Mesothelial cell of epicardium (in vitro differentiated cells): ENCODE data around the gene AURKA. TPM values are rescaled to one million over a fixed set of nuclear protein-coding genes. Genes with fewer than 3 reads are reported as not detected.
"Not testable (repeated sequence)": the region's sequence is repeated elsewhere in the genome, so short reads cannot be mapped to it uniquely, and the experiment has no call there.

Experiments used
- DNase-seq, 2 experiments: peaks; one replicate each; pipeline ENCODE4 v3.0.0; 2021; ENCODE audit warnings: low spot score in 2 of 2; ENCODE audit not compliant: unreplicated experiment in 2 of 2
- H3K27ac Mint-ChIP-seq: 2 replicates; pipeline ENCODE4 v1.8.0; 2021; ENCODE audit warnings: mixed read lengths
- H3K27me3 Mint-ChIP-seq: 2 replicates; pipeline ENCODE4 v1.8.0; 2021; ENCODE audit warnings: low read depth, mixed read lengths
- H3K36me3 Mint-ChIP-seq: 2 replicates; pipeline ENCODE4 v1.8.0; 2021; ENCODE audit warnings: mixed read lengths
- H3K4me1 Mint-ChIP-seq: 2 replicates; pipeline ENCODE4 v1.8.0; 2021; ENCODE audit warnings: mixed read lengths
- H3K4me3 Mint-ChIP-seq: 2 replicates; pipeline ENCODE4 v1.8.0; 2021; ENCODE audit warnings: mild to moderate bottlenecking, moderate library complexity, mixed read lengths
- H3K9me3 Mint-ChIP-seq: 2 replicates; pipeline ENCODE4 v1.8.0; 2021; ENCODE audit warnings: mixed read lengths
- CTCF ChIP-seq: fragments of 200-600 bp; sonication (generic); IDR thresholded peaks from one replicate; pipeline ENCODE4 v1.5.0; 2021; ENCODE audit warnings: antibody characterized with exemption; ENCODE audit not compliant: unreplicated experiment
- total RNA-seq: library from RNA; stranded (reverse); gene quantifications from 3 replicates; pipeline ENCODE4 v1.2.1, GENCODE V29; 2021

AURKA gene
- total RNA-seq, 1 donor from 2014 or later: 14.4 TPM

GRCh38 chr20:56393653-56394052 is 1.6 kb upstream of the AURKA start:
- peaks cover 30% of the 10 kb centered on the region for H3K36me3 Mint-ChIP-seq
- H3K9me3 Mint-ChIP-seq: no peaks in the 10 kb centered on the region
- H3K27ac Mint-ChIP-seq: peak overlapping the region; percentile 31
- peaks cover 23% of the 10 kb centered on the region for H3K4me1 Mint-ChIP-seq
- TF ChIP-seq CTCF: no peak
- no peak for DNase-seq
- no peak overlapping the region for H3K4me3 Mint-ChIP-seq
- no peaks in the 10 kb centered on the region for H3K27me3 Mint-ChIP-seq

GRCh38 chr20:56392881-56393482 is 967 bp upstream of the AURKA start:
- no peak for DNase-seq
- H3K4me3 Mint-ChIP-seq: no peak overlapping the region
- peaks cover 23% of the 10 kb centered on the region for H3K4me1 Mint-ChIP-seq
- H3K9me3 Mint-ChIP-seq: no peaks in the 10 kb centered on the region
- TF ChIP-seq CTCF: no peak
- no peaks in the 10 kb centered on the region for H3K27me3 Mint-ChIP-seq
- H3K36me3 Mint-ChIP-seq: peaks cover 27% of the 10 kb centered on the region
- peak overlapping the region; percentile 60 for H3K27ac Mint-ChIP-seq

- no peak for TF ChIP-seq CTCF
Measured at GRCh38 chr20:56391596-56392131, 351 bp downstream of the AURKA start.

GRCh38 chr20:56391037-56391436 is 978 bp downstream of the AURKA start:
- peaks cover 23% of the 10 kb centered on the region for H3K4me1 Mint-ChIP-seq
- H3K27ac Mint-ChIP-seq: peak overlapping the region; percentile 47
- H3K36me3 Mint-ChIP-seq: peaks cover 16% of the 10 kb centered on the region
- no peak for TF ChIP-seq CTCF
- DNase-seq: no peak
- H3K27me3 Mint-ChIP-seq: no peaks in the 10 kb centered on the region
- H3K4me3 Mint-ChIP-seq: no peak overlapping the region
- no peaks in the 10 kb centered on the region for H3K9me3 Mint-ChIP-seq

More at GRCh38 chr20:56391596-56392131, 351 bp downstream of the AURKA start:
- no peak overlapping the region for H3K4me3 Mint-ChIP-seq
- H3K36me3 Mint-ChIP-seq: peaks cover 16% of the 10 kb centered on the region
- peaks cover 23% of the 10 kb centered on the region for H3K4me1 Mint-ChIP-seq
- H3K27me3 Mint-ChIP-seq: no peaks in the 10 kb centered on the region
- DNase-seq: no peak
- H3K9me3 Mint-ChIP-seq: no peaks in the 10 kb centered on the region
- no peak overlapping the region for H3K27ac Mint-ChIP-seq

GRCh38 chr20:56390396-56390795 is 1.6 kb downstream of the AURKA start:
- H3K4me1 Mint-ChIP-seq: peaks cover 23% of the 10 kb centered on the region
- not testable (repeated sequence) for H3K27ac Mint-ChIP-seq, H3K9me3 Mint-ChIP-seq, H3K4me3 Mint-ChIP-seq, DNase-seq, H3K27me3 Mint-ChIP-seq
- peaks cover 14% of the 10 kb centered on the region for H3K36me3 Mint-ChIP-seq

GRCh38 chr20:56389807-56390206 is 2.2 kb downstream of the AURKA start:
- no peak overlapping the region for H3K27ac Mint-ChIP-seq
- peaks cover 23% of the 10 kb centered on the region for H3K4me1 Mint-ChIP-seq
- no peaks in the 10 kb centered on the region for H3K9me3 Mint-ChIP-seq
- H3K27me3 Mint-ChIP-seq: no peaks in the 10 kb centered on the region
- no peak for TF ChIP-seq CTCF
- no peak for DNase-seq
- H3K36me3 Mint-ChIP-seq: peaks cover 14% of the 10 kb centered on the region
- H3K4me3 Mint-ChIP-seq: no peak overlapping the region
